Tibial nerve (tissue), 4 donors: Measurements from ENCODE around the gene GSTM1. TPM values are rescaled to one million over a fixed set of nuclear protein-coding genes. Genes with fewer than 3 reads are reported as not detected.
"Not testable (repeated sequence)": the region's sequence is repeated elsewhere in the genome, so short reads cannot be mapped to it uniquely, and the experiment has no call there.

Experiments
- DNase-seq, 2 donors: peaks; one replicate each; pipeline ENCODE4 v3.0.0-alpha.2; 2019; ENCODE audit warnings: low spot score in 2 of 2
- H3K27ac ChIP-seq, 4 donors: fragments of 200-600 bp; sonication (generic) in 3 of 4; one replicate each; pipeline ENCODE4 v1.5.1; 2017 to 2019; ENCODE audit warnings: mild to moderate bottlenecking in 1 of 4
- H3K27me3 ChIP-seq, 2 donors: fragments of 200-600 bp; sonication (generic) in 1 of 2; one replicate each; pipeline versions ENCODE4 v1.5.1 to v1.6.0; 2017 to 2019
- H3K36me3 ChIP-seq, 3 donors: fragments of 200-600 bp; sonication (generic); one replicate each; pipeline ENCODE4 v1.5.1; 2018 to 2019
- H3K4me1 ChIP-seq, 4 donors: fragments of 200-600 bp; sonication (generic) in 3 of 4; one replicate each; pipeline ENCODE4 v1.5.1; 2017 to 2019
- H3K4me3 ChIP-seq, 4 donors: fragments of 200-600 bp; sonication (generic) in 3 of 4; one replicate each; pipeline ENCODE4 v1.5.1; 2017 to 2019; ENCODE audit warnings: mild to moderate bottlenecking in 1 of 4, moderate library complexity in 1 of 4
- H3K9me3 ChIP-seq, 4 donors: fragments of 200-600 bp; sonication (generic) in 3 of 4; one replicate each; pipeline ENCODE4 v1.5.1; 2017 to 2019
- CTCF ChIP-seq, 5 experiments: fragments of 200-600 bp in 3 of 5; fragments of 450-650 bp in 2 of 5; sonication (generic) in 3 of 5; IDR thresholded peaks; one replicate each; pipeline ENCODE4 v1.5.1; 2016 to 2019; ENCODE audit warnings: antibody characterized with exemption in 5 of 5, mild to moderate bottlenecking in 3 of 5, moderate library complexity in 2 of 5
- EP300 ChIP-seq, 2 donors: sonication (generic); formaldehyde crosslinking; IDR thresholded peaks; one replicate each; pipeline ENCODE4 v1.6.1; 2017; ENCODE audit warnings: antibody characterized with exemption in 2 of 2, mild to moderate bottlenecking in 1 of 2
- POLR2A ChIP-seq, 2 donors: fragments of 450-650 bp; IDR thresholded peaks; one replicate each; pipeline ENCODE4 v1.6.1; 2017; ENCODE audit warnings: antibody characterized with exemption in 2 of 2, mild to moderate bottlenecking in 2 of 2, moderate library complexity in 2 of 2
- WGBS, 2 donors: methylation state at CpG; one replicate each; pipeline ENCODE4 v1.1.5; 2018; 5-methylcytosine and 5-hydroxymethylcytosine counted together
- total RNA-seq, 4 donors: library from RNA; depleted of rRNA; stranded (reverse); fragments of >200 nt; gene quantifications; one replicate each; pipeline ENCODE4 v1.1.0, GENCODE V29; 2016

The GSTM1 gene
- total RNA-seq, 4 donors from 2014 or later: 14.1 TPM; not detected in 3

GRCh38 chr1:109668123-109668775, 19.4 kb upstream of the GSTM1 start:
- peaks cover 0 to 23% (median 0%) of the 10 kb centered on the region in 3 donors for H3K36me3 ChIP-seq
- 3 to 6% methylated on average over 20 to 25 of the region's 26 CpGs for WGBS, 2 donors
- H3K4me3 ChIP-seq: peak overlapping the region; percentile 46 to 75 (median 66)
- no peaks in the 10 kb centered on the region for H3K27me3 ChIP-seq
- no peak for TF ChIP-seq EP300 (IDR thresholded peaks at IDR 0.05)
- no peak for TF ChIP-seq POLR2A (IDR thresholded peaks at IDR 0.05)
- TF ChIP-seq CTCF (IDR thresholded peaks at IDR 0.05): no peak
- peak overlapping the region; percentile 40 to 84 (median 70) for H3K27ac ChIP-seq
- no peak for DNase-seq
- H3K9me3 ChIP-seq: no peaks in the 10 kb centered on the region
- peaks cover 0 to 11% (median 3%) of the 10 kb centered on the region in 4 donors for H3K4me1 ChIP-seq

- no peak overlapping the region for H3K27ac ChIP-seq
- peaks cover 0 to 30% (median 0%) of the 10 kb centered on the region in 3 donors for H3K36me3 ChIP-seq
- 92 to 93% methylated on average over 22 of the region's 22 CpGs for WGBS, 2 donors
- no peaks in the 10 kb centered on the region for H3K27me3 ChIP-seq
- TF ChIP-seq EP300 (IDR thresholded peaks at IDR 0.05) (no peak), CTCF (IDR thresholded peaks at IDR 0.05) (no peak), POLR2A (IDR thresholded peaks at IDR 0.05) (no peak)
- DNase-seq: no peak
- H3K9me3 ChIP-seq: no peaks in the 10 kb centered on the region
- H3K4me1 ChIP-seq: peaks cover 0 to 11% (median 3%) of the 10 kb centered on the region in 4 donors
- no peak overlapping the region for H3K4me3 ChIP-seq
Measured at GRCh38 chr1:109669246-109669948, 18.2 kb upstream of the GSTM1 start.

- WGBS, 2 donors: 91 to 98% methylated on average over 5 of the region's 5 CpGs
- not testable (repeated sequence) for H3K27ac ChIP-seq, H3K9me3 ChIP-seq, DNase-seq, H3K4me3 ChIP-seq, H3K27me3 ChIP-seq
- H3K36me3 ChIP-seq: peaks cover 0 to 30% (median 0%) of the 10 kb centered on the region in 3 donors
- H3K4me1 ChIP-seq: peaks cover 0 to 11% (median 3%) of the 10 kb centered on the region in 4 donors
Measured at GRCh38 chr1:109669949-109670302, 17.7 kb upstream of the GSTM1 start.

GRCh38 chr1:109671067-109671466, 16.6 kb upstream of the GSTM1 start:
- 86 to 94% methylated on average over 5 of the region's 5 CpGs for WGBS, 2 donors
- no peak for DNase-seq
- Histone ChIP-seq H3K27me3 (no peaks in the 10 kb centered on the region), H3K27ac (no peak overlapping the region), H3K36me3 (peaks cover 0 to 30% (median 0%) of the 10 kb centered on the region in 3 donors), H3K4me1 (peaks cover 0 to 11% (median 3%) of the 10 kb centered on the region in 4 donors), H3K9me3 (no peaks in the 10 kb centered on the region), H3K4me3 (no peak overlapping the region)
- TF ChIP-seq POLR2A (IDR thresholded peaks at IDR 0.05) (no peak), CTCF (IDR thresholded peaks at IDR 0.05) (no peak), EP300 (IDR thresholded peaks at IDR 0.05) (no peak)

GRCh38 chr1:109673861-109674260, 13.8 kb upstream of the GSTM1 start:
- not testable (repeated sequence) for H3K9me3 ChIP-seq, H3K27me3 ChIP-seq, DNase-seq, H3K4me3 ChIP-seq, H3K4me1 ChIP-seq, H3K27ac ChIP-seq
- peaks cover 0 to 30% (median 0%) of the 10 kb centered on the region in 3 donors for H3K36me3 ChIP-seq
- 87 to 95% methylated on average over 2 of the region's 2 CpGs for WGBS, 2 donors

GRCh38 chr1:109676683-109677381, 10.8 kb upstream of the GSTM1 start:
- not testable (repeated sequence) for H3K9me3 ChIP-seq, H3K27me3 ChIP-seq, H3K4me1 ChIP-seq, H3K4me3 ChIP-seq, H3K27ac ChIP-seq, DNase-seq
- peaks cover 0 to 21% (median 0%) of the 10 kb centered on the region in 3 donors for H3K36me3 ChIP-seq
- WGBS, 2 donors: 81% methylated on average over 3 of the region's 3 CpGs
